AG04450 (cell line): ENCODE results near the gene ISX. TPM values are rescaled to one million over a fixed set of nuclear protein-coding genes. Genes with fewer than 3 reads are reported as not detected.

Experiments used
- CTCF ChIA-PET: fragments of 300-600, 350-600 bp; formaldehyde crosslinking; extraction: SDS; loops from one replicate; lab custom pipeline; 2022; ENCODE audit warnings: antibody characterized with exemption, inconsistent platforms; lab: Charles Lee
- POLR2A ChIA-PET: fragments of 350-600 bp; formaldehyde crosslinking; extraction: SDS; loops from one replicate; lab custom pipeline; 2021; ENCODE audit warnings: antibody characterized with exemption, inconsistent platforms; lab: Yijun Ruan, JAX
- DNase-seq: peaks from one replicate; pipeline ENCODE4 v3.0.0-alpha.2; 2011; ENCODE audit warnings: low read depth, low spot score
- H3K27ac ChIP-seq: one replicate; pipeline ENCODE4 v1.5.1; 2012; ENCODE audit warnings: low read depth, low read length, control low read depth
- H3K27me3 ChIP-seq: one replicate; pipeline ENCODE4 v1.6.0; 2012; ENCODE audit warnings: low read length; ENCODE audit not compliant: control insufficient read depth, insufficient read depth
- H3K4me3 ChIP-seq: 2 replicates; pipeline ENCODE4 v1.5.1; 2011; ENCODE audit warnings: mild to moderate bottlenecking, low read depth, low read length, control low read depth
- H3K9me3 ChIP-seq: 2 replicates; pipeline ENCODE4 v1.5.1; 2012; ENCODE audit warnings: low read length; ENCODE audit not compliant: control insufficient read depth, insufficient read depth
- CTCF ChIP-seq: IDR thresholded peaks from 2 replicates; pipeline ENCODE4 v1.5.1; 2011; ENCODE audit warnings: low read depth, low read length, control low read depth, inconsistent platforms
- polyA plus RNA-seq: library from polyadenylated mRNA; depleted of rRNA; stranded (reverse); fragments of >200 nt; gene quantifications from 2 replicates; pipeline ENCODE4 v1.2.3, GENCODE V29; 2011; rRNA removed

The ISX gene
- polyA plus RNA-seq, 1 experiment, result not detected

- ChIA-PET CTCF (no interaction called here), POLR2A (no interaction called here)
- Histone ChIP-seq H3K27ac (no peak overlapping the region), H3K9me3 (no peaks in the 10 kb centered on the region), H3K4me3 (no peak overlapping the region), H3K27me3 (no peaks in the 10 kb centered on the region)
- no peak for DNase-seq
- TF ChIP-seq CTCF, result no peak
Measured at GRCh38 chr22:35134637-35135036, 68.7 kb downstream of the ISX start.

DNA sequence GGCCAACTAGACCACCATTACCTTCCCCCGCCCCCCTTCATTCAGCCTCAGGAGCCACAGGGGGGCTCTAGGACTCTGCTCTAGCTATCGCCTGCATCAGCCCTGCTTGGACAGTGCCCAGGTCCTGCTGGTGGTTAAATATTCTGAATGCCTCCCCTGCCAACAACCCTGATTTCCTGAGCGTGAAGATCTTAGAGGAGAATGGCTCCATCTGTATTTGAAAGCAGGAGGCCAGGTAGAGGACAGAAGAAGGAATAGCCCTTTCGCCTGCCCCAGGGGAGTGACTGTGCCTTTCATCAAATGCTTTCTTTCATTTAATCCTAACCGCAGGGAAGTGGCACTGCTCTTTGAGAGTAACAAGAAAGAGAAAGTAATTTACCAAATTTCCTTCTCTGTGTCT is 69.2 kb downstream of the ISX start:
- Histone ChIP-seq H3K27ac (no peak overlapping the region), H3K27me3 (no peaks in the 10 kb centered on the region), H3K9me3 (no peaks in the 10 kb centered on the region), H3K4me3 (no peak overlapping the region)
- no peak for DNase-seq
- TF ChIP-seq CTCF, result no peak
- ChIA-PET POLR2A (no interaction called here), CTCF (no interaction called here)

Other genes with a start within 250 kb of the ISX start
- 22.1 and 30.4 TPM in 2 replicates for gene HMGXB4, start 191.3 kb downstream of the ISX start, polyA plus RNA-seq
- gene TOM1, start 233.7 kb downstream of the ISX start, polyA plus RNA-seq, result 40.0 and 57.2 TPM in 2 replicates